IPS-15b (cell line): Measurements from ENCODE around the gene OLFM1.
"Not testable (repeated sequence)": the region's sequence is repeated elsewhere in the genome, so short reads cannot be mapped to it uniquely, and the experiment has no call there.

ENCODE experiments used
- H3K27me3 ChIP-seq: one replicate; pipeline ENCODE4 v1.6.1; 2013; ENCODE audit warnings: low read length; ENCODE audit not compliant: control insufficient read depth, insufficient read depth
- H3K36me3 ChIP-seq: one replicate; pipeline ENCODE4 v1.6.1; 2013; ENCODE audit warnings: low read length; ENCODE audit not compliant: control insufficient read depth, insufficient read depth
- H3K4me1 ChIP-seq: one replicate; pipeline ENCODE4 v1.6.1; 2013; ENCODE audit warnings: mild to moderate bottlenecking, low read length; ENCODE audit not compliant: control insufficient read depth, insufficient read depth
- H3K4me3 ChIP-seq: one replicate; pipeline ENCODE4 v1.5.1; 2013; ENCODE audit warnings: low read depth, low read length
- H3K9ac ChIP-seq: one replicate; pipeline ENCODE4 v1.6.1; 2013; ENCODE audit warnings: low read depth, mild to moderate bottlenecking, low read length
- H3K9me3 ChIP-seq: one replicate; pipeline ENCODE4 v1.6.1; 2013; ENCODE audit warnings: mild to moderate bottlenecking, low read length; ENCODE audit not compliant: control insufficient read depth, insufficient read depth

Gene OLFM1

DNA sequence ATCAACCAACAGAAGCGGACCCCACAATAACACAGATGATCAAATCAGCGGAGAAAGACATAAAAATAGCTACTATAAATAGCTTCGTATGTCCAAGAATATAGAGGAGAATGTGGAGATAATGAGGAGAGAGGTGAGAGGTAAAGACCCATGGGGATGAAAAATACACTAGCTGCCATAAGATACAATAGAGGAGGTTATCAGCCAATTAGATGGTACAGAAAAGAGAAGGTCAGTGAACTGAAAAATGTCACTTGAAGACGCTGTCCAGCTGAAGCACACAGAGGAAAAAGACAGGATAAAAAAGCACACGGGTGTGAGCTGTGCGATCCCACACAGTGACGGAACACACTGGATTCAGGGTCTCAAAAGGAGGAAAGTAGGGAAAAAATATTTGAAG, 73.4 kb downstream of the OLFM1 start:
- Histone ChIP-seq H3K27me3 (peaks cover 2% of the 10 kb centered on the region), H3K9ac (no peak overlapping the region), H3K36me3 (no peaks in the 10 kb centered on the region), H3K9me3 (no peaks in the 10 kb centered on the region), H3K4me1 (no peaks in the 10 kb centered on the region), H3K4me3 (no peak overlapping the region)

DNA sequence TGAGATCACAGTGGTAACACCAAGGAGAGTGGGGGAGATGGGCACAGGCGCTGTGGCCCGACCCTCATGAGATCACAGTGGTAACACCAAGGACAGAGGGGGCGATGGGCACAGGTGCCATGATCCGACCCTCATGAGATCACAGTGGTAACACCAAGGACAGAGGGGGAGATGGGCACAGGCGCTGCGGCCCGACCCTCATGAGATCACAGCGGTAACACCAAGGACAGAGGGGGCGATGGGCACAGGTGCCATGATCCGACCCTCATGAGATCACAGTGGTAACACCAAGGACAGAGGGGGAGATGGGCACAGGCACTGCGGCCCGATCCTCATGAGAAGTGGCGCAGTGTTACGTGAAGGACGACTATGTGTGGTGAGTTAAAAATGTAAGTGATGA, 75.1 kb downstream of the OLFM1 start:
- H3K4me3 ChIP-seq, H3K9ac ChIP-seq, H3K36me3 ChIP-seq, H3K9me3 ChIP-seq, H3K27me3 ChIP-seq, H3K4me1 ChIP-seq: not testable (repeated sequence)

- H3K36me3 ChIP-seq, result no peaks in the 10 kb centered on the region
- H3K9me3 ChIP-seq, result no peaks in the 10 kb centered on the region
- peaks cover 1% of the 10 kb centered on the region for H3K27me3 ChIP-seq
- H3K4me1 ChIP-seq, result no peaks in the 10 kb centered on the region
- H3K4me3 ChIP-seq, result no peak overlapping the region
- H3K9ac ChIP-seq, result no peak overlapping the region
Observed at GRCh38 chr9:135163023-135163780, 75.7 kb downstream of the OLFM1 start.

- no peak overlapping the region for H3K4me3 ChIP-seq
- no peaks in the 10 kb centered on the region for H3K27me3 ChIP-seq
- H3K36me3 ChIP-seq, result no peaks in the 10 kb centered on the region
- no peak overlapping the region for H3K9ac ChIP-seq
- no peaks in the 10 kb centered on the region for H3K9me3 ChIP-seq
- no peaks in the 10 kb centered on the region for H3K4me1 ChIP-seq
Observed at GRCh38 chr9:135164036-135164435, 76.6 kb downstream of the OLFM1 start.

- Histone ChIP-seq H3K9ac (no peak overlapping the region), H3K27me3 (no peaks in the 10 kb centered on the region), H3K36me3 (no peaks in the 10 kb centered on the region), H3K4me1 (no peaks in the 10 kb centered on the region), H3K9me3 (no peaks in the 10 kb centered on the region), H3K4me3 (no peak overlapping the region)
Observed at GRCh38 chr9:135165003-135165711, 77.7 kb downstream of the OLFM1 start.

GRCh38 chr9:135165756-135166519, 78.5 kb downstream of the OLFM1 start:
- Histone ChIP-seq H3K9me3 (no peaks in the 10 kb centered on the region), H3K9ac (no peak overlapping the region), H3K4me3 (no peak overlapping the region), H3K4me1 (no peaks in the 10 kb centered on the region), H3K36me3 (no peaks in the 10 kb centered on the region), H3K27me3 (no peaks in the 10 kb centered on the region)

DNA sequence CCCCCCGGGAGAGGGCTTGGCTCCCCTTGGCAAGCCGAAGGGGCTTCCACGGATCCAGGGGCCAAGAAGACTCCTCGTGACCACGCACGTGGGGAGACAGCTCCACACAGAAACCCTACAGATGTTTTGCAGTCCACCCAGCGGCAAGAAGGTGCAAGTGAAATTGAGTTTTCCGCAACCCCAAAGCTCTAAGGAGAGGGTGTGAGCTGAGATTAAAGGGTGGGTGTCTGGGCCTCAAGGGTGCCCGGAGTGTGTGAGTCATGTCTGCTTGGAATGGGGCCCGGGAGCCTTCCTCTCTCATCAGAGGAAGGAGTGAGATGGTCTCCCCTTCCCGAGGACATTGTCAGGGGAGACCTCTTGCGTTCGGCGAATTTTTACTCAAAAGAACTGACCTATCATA, 79.1 kb downstream of the OLFM1 start:
- Histone ChIP-seq H3K9ac (no peak overlapping the region), H3K4me3 (no peak overlapping the region), H3K9me3 (no peaks in the 10 kb centered on the region), H3K27me3 (no peaks in the 10 kb centered on the region), H3K4me1 (no peaks in the 10 kb centered on the region), H3K36me3 (no peaks in the 10 kb centered on the region)

- Histone ChIP-seq H3K36me3 (no peaks in the 10 kb centered on the region), H3K9me3 (no peaks in the 10 kb centered on the region), H3K27me3 (no peaks in the 10 kb centered on the region), H3K9ac (no peak overlapping the region), H3K4me1 (no peaks in the 10 kb centered on the region), H3K4me3 (no peak overlapping the region)
Observed at GRCh38 chr9:135167356-135167755, 79.9 kb downstream of the OLFM1 start.

DNA sequence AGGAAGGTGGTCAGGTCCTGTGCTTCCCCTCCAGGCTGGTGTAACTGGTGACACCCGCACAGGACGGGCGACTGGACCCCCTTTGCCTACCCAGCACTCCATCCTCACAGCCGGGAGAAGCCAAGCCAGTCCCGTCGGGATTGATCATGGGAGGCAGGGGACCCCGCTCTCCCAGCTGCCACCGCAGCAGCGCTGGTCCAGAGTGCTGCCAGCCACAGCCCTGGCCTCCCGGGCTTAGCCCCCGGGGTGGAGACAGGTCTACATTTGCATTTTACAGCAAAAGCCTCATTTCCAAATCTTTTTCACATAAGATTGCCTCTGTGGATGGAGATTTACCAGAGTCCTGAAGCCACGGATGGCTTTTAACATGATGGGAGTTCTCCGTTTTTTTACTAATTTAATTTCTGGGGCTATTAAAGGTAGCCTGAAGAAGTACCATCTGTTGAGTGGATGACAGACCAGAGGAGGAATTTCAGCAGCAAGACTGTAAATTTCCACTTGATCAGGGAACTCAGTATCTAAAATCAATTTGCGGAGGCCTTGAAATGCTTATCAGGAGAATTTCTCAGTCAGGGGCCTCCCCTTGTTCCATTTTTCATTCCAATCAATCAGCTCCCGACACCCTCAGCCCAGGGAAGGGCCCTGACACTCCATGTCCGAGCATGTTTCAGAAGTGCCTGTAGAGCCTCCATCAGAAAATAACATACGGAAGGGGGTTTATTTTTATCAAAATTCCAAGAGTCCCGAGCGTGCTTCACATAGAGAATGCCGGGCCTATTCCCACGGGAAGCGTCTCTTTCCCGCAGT, 80.6 kb downstream of the OLFM1 start:
- Histone ChIP-seq H3K36me3 (no peaks in the 10 kb centered on the region), H3K9me3 (no peaks in the 10 kb centered on the region), H3K27me3 (no peaks in the 10 kb centered on the region), H3K4me1 (no peaks in the 10 kb centered on the region), H3K9ac (no peak overlapping the region), H3K4me3 (no peak overlapping the region)

DNA sequence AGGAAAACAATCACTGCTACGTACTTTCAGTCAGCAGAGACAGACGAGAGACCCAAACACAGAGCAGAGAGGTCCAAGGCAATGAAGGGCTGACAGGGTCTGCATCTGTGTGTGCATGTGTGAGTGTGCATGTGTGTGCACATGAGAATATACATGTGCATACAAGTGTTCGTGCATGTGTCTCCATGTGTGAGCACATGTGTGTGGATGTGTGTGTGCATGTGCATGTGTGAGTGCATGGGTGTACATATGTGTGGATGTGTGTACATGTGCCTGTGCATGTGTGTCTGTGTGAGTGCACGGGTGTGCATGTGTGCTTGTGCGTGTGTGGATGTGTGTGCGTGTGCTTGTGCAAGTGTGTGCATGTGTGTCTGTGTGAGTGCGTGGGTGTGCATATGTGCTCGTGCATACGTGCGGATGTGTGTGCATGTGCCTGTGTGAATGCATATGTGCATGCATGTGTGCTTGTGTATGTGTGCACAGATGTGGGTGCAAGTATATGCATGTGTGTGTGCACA, 82.3 kb downstream of the OLFM1 start:
- no peaks in the 10 kb centered on the region for H3K27me3 ChIP-seq

DNA sequence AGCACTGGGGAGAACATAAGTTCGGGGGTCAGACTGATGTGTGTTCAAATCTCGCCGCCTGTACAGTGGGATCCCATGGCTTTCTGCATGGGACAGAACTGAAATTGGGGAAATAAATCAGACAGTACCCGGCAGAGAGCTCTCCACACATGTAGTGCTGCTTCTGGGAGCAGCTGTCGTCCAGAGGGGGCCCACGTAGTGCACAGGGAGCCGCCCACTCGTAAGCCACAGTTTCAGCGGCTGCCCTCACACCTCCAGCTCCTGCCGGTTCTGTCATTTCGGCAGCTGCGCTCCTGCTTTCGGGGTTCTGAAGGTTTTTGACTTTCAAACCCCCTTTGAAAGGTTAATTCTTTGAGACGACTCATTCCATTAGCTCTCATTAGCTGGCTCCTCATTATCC, 83.1 kb downstream of the OLFM1 start:
- no peak overlapping the region for H3K9ac ChIP-seq
- H3K9me3 ChIP-seq, result no peaks in the 10 kb centered on the region
- H3K27me3 ChIP-seq, result no peaks in the 10 kb centered on the region
- no peak overlapping the region for H3K4me3 ChIP-seq
- no peaks in the 10 kb centered on the region for H3K36me3 ChIP-seq
- H3K4me1 ChIP-seq, result no peaks in the 10 kb centered on the region

More for the DNA sequence above, 82.3 kb downstream of the OLFM1 start:
- Histone ChIP-seq H3K4me3 (no peak overlapping the region), H3K36me3 (no peaks in the 10 kb centered on the region), H3K4me1 (no peaks in the 10 kb centered on the region), H3K9me3 (no peaks in the 10 kb centered on the region), H3K9ac (no peak overlapping the region)
